ENCODE results near the gene CFAP299.
A peak's percentile ranks its signal among the peaks of the same experiment; 100 is the strongest.

Gene CFAP299

GRCh38 chr4:80540785-80541469 is 205.4 kb downstream of the CFAP299 start:
- no peak overlapping the region for H3K4me3 ChIP-seq (ENCODE audit: low read depth, low read length)
- TF ChIP-seq CTCF (IDR thresholded peaks at IDR 0.05; ENCODE audit: low read depth, low read length) = no peak

GRCh38 chr4:80542747-80543146 is 207.2 kb downstream of the CFAP299 start:
- H3K4me3 ChIP-seq (ENCODE audit: low read depth, low read length) = no peak overlapping the region
- TF ChIP-seq CTCF (IDR thresholded peaks at IDR 0.05; ENCODE audit: low read depth, low read length) = no peak

DNA sequence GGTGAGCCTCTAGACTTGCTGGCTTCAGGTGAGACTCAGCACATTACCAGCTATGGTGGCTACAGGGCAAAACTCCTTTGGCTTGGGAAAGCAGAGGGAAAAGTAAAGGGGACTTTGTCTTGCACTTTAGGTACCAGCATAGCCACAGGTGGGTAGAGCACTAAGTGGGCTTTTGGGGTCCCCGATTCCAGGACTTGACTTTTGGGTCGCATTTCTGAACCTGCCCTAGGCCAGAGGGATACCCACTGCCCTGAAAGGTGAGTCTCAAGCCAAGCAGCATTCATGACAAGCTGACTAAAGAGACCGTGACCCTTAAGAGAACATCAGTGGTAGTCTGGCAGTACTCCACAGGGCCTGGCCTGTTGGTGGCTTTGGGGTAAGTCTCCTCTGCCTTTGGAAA is 224.8 kb downstream of the CFAP299 start:
- no peak for TF ChIP-seq CTCF (IDR thresholded peaks at IDR 0.05; ENCODE audit: low read depth, low read length)
- no peak overlapping the region for H3K4me3 ChIP-seq (ENCODE audit: low read depth, low read length)

GRCh38 chr4:80566203-80566872 is 230.8 kb downstream of the CFAP299 start:
- no peak for TF ChIP-seq CTCF (IDR thresholded peaks at IDR 0.05; ENCODE audit: low read depth, low read length)
- H3K4me3 ChIP-seq (ENCODE audit: low read depth, low read length) = peak overlapping the region; percentile 9

DNA sequence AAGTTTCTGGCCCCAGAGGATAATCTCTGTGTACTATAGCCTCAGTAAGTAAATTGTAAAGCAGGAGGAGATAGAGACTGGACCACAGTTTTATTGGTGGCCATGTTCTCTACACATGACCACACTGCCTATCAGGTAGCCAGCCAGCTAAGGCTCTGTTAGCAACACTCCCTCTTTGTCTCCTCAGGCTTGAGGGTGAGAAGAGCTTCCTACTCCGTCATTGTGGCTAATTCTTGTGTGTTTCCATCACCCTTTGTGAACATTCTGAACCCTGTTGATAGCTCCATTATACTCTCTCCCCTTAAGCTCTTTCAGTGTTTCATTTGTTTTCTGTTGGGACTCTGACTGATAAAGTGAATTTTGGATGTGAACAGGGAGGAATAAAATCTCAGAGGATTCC is 233.4 kb downstream of the CFAP299 start:
- H3K4me3 ChIP-seq (ENCODE audit: low read depth, low read length) = no peak overlapping the region
- TF ChIP-seq CTCF (IDR thresholded peaks at IDR 0.05; ENCODE audit: low read depth, low read length) = no peak

GRCh38 chr4:80576796-80577195 is 241.3 kb downstream of the CFAP299 start:
- TF ChIP-seq CTCF (IDR thresholded peaks at IDR 0.05; ENCODE audit: low read depth, low read length) = no peak
- no peak overlapping the region for H3K4me3 ChIP-seq (ENCODE audit: low read depth, low read length)

DNA sequence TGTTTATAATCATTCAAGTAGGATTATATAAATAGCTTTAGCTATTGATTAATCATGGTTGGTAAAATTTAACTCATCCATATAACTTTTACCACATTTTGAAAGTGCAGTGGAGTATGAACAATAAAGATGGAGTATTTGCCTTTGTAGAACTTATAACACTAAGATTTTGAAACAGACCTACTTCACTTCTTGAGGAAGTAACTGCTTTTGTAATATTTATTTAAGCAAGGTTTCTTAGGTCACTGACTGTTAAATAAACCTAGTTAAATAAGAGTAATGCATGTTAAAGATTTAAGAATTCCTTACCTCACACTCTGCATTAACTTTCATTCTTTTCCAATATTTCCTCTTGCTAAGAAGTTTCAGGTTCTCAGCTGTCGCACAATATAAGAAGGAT is 242.5 kb downstream of the CFAP299 start:
- no peak for TF ChIP-seq CTCF (IDR thresholded peaks at IDR 0.05; ENCODE audit: low read depth, low read length)
- no peak overlapping the region for H3K4me3 ChIP-seq (ENCODE audit: low read depth, low read length)

All from WI38 (cell line).